Keratinocyte (primary cell): ENCODE results near the gene ZCRB1. TPM values are rescaled to one million over a fixed set of nuclear protein-coding genes. Genes with fewer than 3 reads are reported as not detected.

Experiments
- DNase-seq: peaks from one replicate; pipeline ENCODE4 v3.0.0-alpha.2; 2011; ENCODE audit warnings: low read depth, missing footprints, low spot score
- FAIRE-seq: peaks from 2 replicates; lab custom pipeline; 2011; peaks lifted over from hg19 to GRCh38; lab: Jason Lieb, UNC
- H2AFZ ChIP-seq: 2 replicates; pipeline ENCODE4 v1.6.0; 2012; ENCODE audit warnings: low read length, control low read depth, inconsistent platforms; ENCODE audit not compliant: control insufficient read depth
- H3K27ac ChIP-seq: 2 replicates; pipeline ENCODE4 v1.5.1; 2011; ENCODE audit warnings: low read length; ENCODE audit not compliant: control insufficient read depth, insufficient read depth
- H3K27me3 ChIP-seq: 3 replicates; pipeline ENCODE4 v1.6.0; 2011; ENCODE audit warnings: low read length; ENCODE audit not compliant: control insufficient read depth, insufficient read depth; ENCODE audit errors: extremely low read depth
- H3K36me3 ChIP-seq, 2 experiments: 2 replicates in 1 of 2; 3 replicates in 1 of 2; pipeline ENCODE4 v1.5.1; 2011; ENCODE audit warnings: low read length in 2 of 2, mild to moderate bottlenecking in 1 of 2; ENCODE audit not compliant: control insufficient read depth in 2 of 2, insufficient read depth in 2 of 2; ENCODE audit errors: extremely low read depth in 1 of 2
- H3K4me1 ChIP-seq: 3 replicates; pipeline ENCODE4 v1.5.1; 2011; ENCODE audit warnings: low read length; ENCODE audit not compliant: control insufficient read depth, insufficient read depth; ENCODE audit errors: extremely low read depth
- H3K4me2 ChIP-seq: 3 replicates; pipeline ENCODE4 v1.6.0; 2011; ENCODE audit warnings: low read depth, low read length; ENCODE audit not compliant: control insufficient read depth, insufficient read depth; ENCODE audit errors: extremely low read depth
- H3K4me3 ChIP-seq, 3 experiments: fragments of 200-600 bp in 1 of 3; sonication (generic) in 1 of 3; 2 replicates in 2 of 3; 3 replicates in 1 of 3; pipeline ENCODE4 v1.5.1; 2011 to 2016; ENCODE audit warnings: low read length in 3 of 3, mild to moderate bottlenecking in 3 of 3, control low read depth in 2 of 3, inconsistent platforms in 1 of 3, low read depth in 1 of 3, mixed read lengths in 1 of 3, mixed run types in 1 of 3, moderate library complexity in 1 of 3; ENCODE audit not compliant: control insufficient read depth in 2 of 3, insufficient read depth in 2 of 3; ENCODE audit errors: extremely low read depth in 1 of 3
- H3K79me2 ChIP-seq: 2 replicates; pipeline ENCODE4 v1.6.0; 2012; ENCODE audit warnings: low read length; ENCODE audit not compliant: control insufficient read depth, insufficient read depth
- H3K9ac ChIP-seq: 3 replicates; pipeline ENCODE4 v1.6.0; 2011; ENCODE audit warnings: low read length; ENCODE audit not compliant: control insufficient read depth, insufficient read depth; ENCODE audit errors: extremely low read depth
- H3K9me1 ChIP-seq: 3 replicates; pipeline ENCODE4 v1.6.0; 2011; ENCODE audit warnings: low read length; ENCODE audit not compliant: control insufficient read depth, insufficient read depth; ENCODE audit errors: extremely low read depth
- H3K9me3 ChIP-seq: 2 replicates; pipeline ENCODE4 v1.5.1; 2012; ENCODE audit warnings: low read depth, low read length; ENCODE audit not compliant: control insufficient read depth
- H4K20me1 ChIP-seq: 3 replicates; pipeline ENCODE4 v1.6.0; 2011; ENCODE audit warnings: low read length; ENCODE audit not compliant: control insufficient read depth, insufficient read depth; ENCODE audit errors: extremely low read depth
- EZH2 ChIP-seq: IDR thresholded peaks from one replicate; pipeline ENCODE4 v1.6.1; 2012; ENCODE audit warnings: inconsistent platforms, mild to moderate bottlenecking, low read length, moderate library complexity
- dilution Hi-C: fragments of 300-500 bp; cut with MboI; formaldehyde crosslinking; loops from one replicate; pipeline ENCODE4 v1.7.0; 2020; ENCODE audit warnings: low sequenced_read_pairs; ENCODE audit not compliant: extremely low pct_ligation_motif_present
- polyA plus RNA-seq, 5 experiments: library from polyadenylated mRNA; depleted of rRNA in 3 of 5; stranded (reverse) in 3 of 5; stranded (forward) in 1 of 5; unstranded in 1 of 5; fragments of >200 nt; gene quantifications; 1 replicate in 1 of 5; 2 replicates in 3 of 5; 3 replicates in 1 of 5; pipeline versions ENCODE4 v1.2.1 to v1.2.3, GENCODE V29; 2011 to 2012; ENCODE audit warnings: missing spikeins in 2 of 5, low read depth in 1 of 5, low replicate concordance in 1 of 5
- TF ChIP-seq, protein P1 (sequence below), 3 experiments: IDR thresholded peaks in 1 of 3; conservative IDR thresholded peaks in 1 of 3; optimal IDR thresholded peaks in 1 of 3; 2 replicates in 2 of 3; 3 replicates in 1 of 3; pipeline versions ENCODE3 to v1.5.1; 2011; ENCODE audit warnings: low read length in 3 of 3, mild to moderate bottlenecking in 3 of 3, moderate library complexity in 2 of 3, control low read depth in 1 of 3, inconsistent platforms in 1 of 3; ENCODE audit not compliant: insufficient read depth in 2 of 3; ENCODE audit errors: extremely low read depth in 1 of 3

The ZCRB1 gene
- polyA plus RNA-seq, 1 donor (not counting 4 experiments of a cell fraction or from before 2014, with no cell fraction given): 41.6 TPM

DNA sequence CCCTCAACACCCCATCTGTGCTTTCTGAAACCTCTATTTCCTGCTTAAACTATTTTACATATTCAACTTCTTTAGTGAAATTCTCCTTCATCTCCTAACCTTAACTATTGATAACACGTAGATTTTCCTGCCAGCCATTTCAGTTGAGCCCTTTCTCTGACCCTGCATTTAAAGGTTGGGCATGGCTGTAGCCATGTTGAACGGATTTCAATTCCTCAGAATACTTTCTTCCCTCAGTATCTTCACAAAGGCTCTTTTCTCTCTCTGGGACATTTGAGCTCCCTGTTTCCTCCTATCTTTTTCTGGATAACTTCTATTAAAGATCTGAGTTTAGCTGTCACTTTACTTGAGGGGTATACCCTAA lies 1.3 kb upstream of the ZCRB1 start:
- peak overlapping the region; percentile 96 for H3K4me2 ChIP-seq
- H3K36me3 ChIP-seq: peaks cover 0 to 5% of the 10 kb centered on the region in 2 experiments
- H3K27me3 ChIP-seq: no peaks in the 10 kb centered on the region
- H3K9ac ChIP-seq: peak overlapping the region; percentile 97
- dilution Hi-C loops: no loop called here
- no peak overlapping the region for H2AFZ ChIP-seq
- FAIRE-seq: no peak
- H3K4me3 ChIP-seq: peak overlapping the region; percentile 82 to 99 (median 90)
- DNase-seq: no peak
- H3K9me3 ChIP-seq: no peaks in the 10 kb centered on the region
- H3K9me1 ChIP-seq: peaks cover 3% of the 10 kb centered on the region
- peaks cover 27% of the 10 kb centered on the region for H3K4me1 ChIP-seq
- TF ChIP-seq, protein P1, sequence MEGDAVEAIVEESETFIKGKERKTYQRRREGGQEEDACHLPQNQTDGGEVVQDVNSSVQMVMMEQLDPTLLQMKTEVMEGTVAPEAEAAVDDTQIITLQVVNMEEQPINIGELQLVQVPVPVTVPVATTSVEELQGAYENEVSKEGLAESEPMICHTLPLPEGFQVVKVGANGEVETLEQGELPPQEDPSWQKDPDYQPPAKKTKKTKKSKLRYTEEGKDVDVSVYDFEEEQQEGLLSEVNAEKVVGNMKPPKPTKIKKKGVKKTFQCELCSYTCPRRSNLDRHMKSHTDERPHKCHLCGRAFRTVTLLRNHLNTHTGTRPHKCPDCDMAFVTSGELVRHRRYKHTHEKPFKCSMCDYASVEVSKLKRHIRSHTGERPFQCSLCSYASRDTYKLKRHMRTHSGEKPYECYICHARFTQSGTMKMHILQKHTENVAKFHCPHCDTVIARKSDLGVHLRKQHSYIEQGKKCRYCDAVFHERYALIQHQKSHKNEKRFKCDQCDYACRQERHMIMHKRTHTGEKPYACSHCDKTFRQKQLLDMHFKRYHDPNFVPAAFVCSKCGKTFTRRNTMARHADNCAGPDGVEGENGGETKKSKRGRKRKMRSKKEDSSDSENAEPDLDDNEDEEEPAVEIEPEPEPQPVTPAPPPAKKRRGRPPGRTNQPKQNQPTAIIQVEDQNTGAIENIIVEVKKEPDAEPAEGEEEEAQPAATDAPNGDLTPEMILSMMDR (optimal IDR thresholded peaks at IDR 0.05 in 1 of 3, IDR thresholded peaks at IDR 0.05 in 1 of 3, conservative IDR thresholded peaks at IDR 0.05 in 1 of 3; ENCODE audit: extremely low read depth in 1 of 3, insufficient read depth in 2 of 3, low read length in 3 of 3): no peak
- no peak for TF ChIP-seq EZH2
- H4K20me1 ChIP-seq: peaks cover 6% of the 10 kb centered on the region
- peaks cover 70% of the 10 kb centered on the region for H3K79me2 ChIP-seq
- peak overlapping the region; percentile 96 for H3K27ac ChIP-seq

DNA sequence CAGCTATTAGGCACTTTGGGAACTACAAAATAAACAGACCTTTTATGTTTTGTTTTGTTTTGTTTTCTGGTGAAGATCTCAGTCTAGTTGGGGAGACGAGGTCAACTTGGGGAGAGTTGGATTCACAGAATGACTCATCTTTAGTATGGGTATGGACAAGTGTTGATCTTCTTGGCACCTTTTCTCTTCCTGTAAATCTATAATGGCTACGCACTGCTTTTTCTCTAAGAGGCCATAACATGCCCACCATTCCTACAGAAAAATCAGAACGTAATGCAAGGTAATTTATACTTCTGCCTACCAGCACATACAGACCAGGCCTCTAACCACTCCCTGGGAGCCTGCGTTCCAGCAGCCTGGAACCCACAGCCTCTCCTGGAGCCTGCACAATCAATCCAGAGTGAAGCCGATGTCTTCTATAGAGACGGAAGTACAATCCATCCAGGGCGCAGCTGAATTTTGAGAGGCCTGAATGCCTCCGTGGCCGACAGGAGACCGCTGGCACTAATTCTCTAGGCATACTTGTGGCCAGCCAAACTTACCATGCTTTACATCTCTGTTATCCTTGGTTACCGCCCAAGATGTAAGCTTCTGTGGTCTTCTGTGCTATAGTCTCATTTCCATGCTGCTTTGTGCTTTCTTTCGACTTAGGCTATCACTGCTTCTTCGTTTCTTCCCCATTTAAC lies 790 bp upstream of the ZCRB1 start:
- Histone ChIP-seq H4K20me1 (peaks cover 2% of the 10 kb centered on the region), H3K36me3 (peaks cover 0 to 5% of the 10 kb centered on the region in 2 experiments), H3K9ac (peak overlapping the region; percentile 97), H3K4me1 (peaks cover 27% of the 10 kb centered on the region), H3K27me3 (no peaks in the 10 kb centered on the region), H3K79me2 (peaks cover 64% of the 10 kb centered on the region), H3K9me1 (peaks cover 3% of the 10 kb centered on the region), H3K9me3 (no peaks in the 10 kb centered on the region), H2AFZ (peak overlapping the region; percentile 80), H3K27ac (peak overlapping the region; percentile 96), H3K4me3 (peak overlapping the region; percentile 82 to 99 (median 90)), H3K4me2 (peak overlapping the region; percentile 96)
- FAIRE-seq (peak; percentile 51), DNase-seq (no peak)
- dilution Hi-C loops: no loop called here
- no peak for TF ChIP-seq EZH2
- TF ChIP-seq, protein P1 (optimal IDR thresholded peaks at IDR 0.05 in 1 of 3, IDR thresholded peaks at IDR 0.05 in 1 of 3, conservative IDR thresholded peaks at IDR 0.05 in 1 of 3; ENCODE audit: extremely low read depth in 1 of 3, insufficient read depth in 2 of 3, low read length in 3 of 3): no peak
